22Rv1 (cell line): Measurements from ENCODE around the gene TRMT112.

Experiments
- CTCF ChIP-seq: fragments of 450-650 bp; IDR thresholded peaks from 2 replicates; pipeline ENCODE4 v1.5.1; 2017; ENCODE audit warnings: mild to moderate bottlenecking
- ZFX ChIP-seq: fragments of 450-650 bp; IDR thresholded peaks from 2 replicates; pipeline ENCODE4 v1.6.1; 2017; ENCODE audit warnings: antibody characterized with exemption, borderline replicate concordance

- TF ChIP-seq CTCF (no peak), ZFX (no peak)
These were observed 25.7 kb upstream of the TRMT112 start for GRCh38 chr11:64342869-64343745.
